Endothelial cell of umbilical vein (primary cell): ENCODE data around the gene LAMB3. TPM values are rescaled to one million over a fixed set of nuclear protein-coding genes. Genes with fewer than 3 reads are reported as not detected.

Experiments
- BruUV-seq: library from RNA; stranded (reverse); fragments of 400-500 nt; replicated peaks from 2 replicates; lab custom pipeline; 2021; lab: Mats Ljungman, UMichigan
- CTCF ChIA-PET: fragments of 300-600, 350-600 bp; sonication (Branson Sonifier 250); formaldehyde crosslinking; loops from one replicate; lab custom pipeline; 2021; ENCODE audit warnings: antibody characterized with exemption, inconsistent platforms; lab: Charles Lee
- POLR2A ChIA-PET: fragments of 300-600, 350-600 bp; sonication (Branson Sonifier 250); formaldehyde crosslinking; loops from one replicate; lab custom pipeline; 2021; ENCODE audit warnings: antibody characterized with exemption, inconsistent platforms; lab: Charles Lee
- DNase-seq: peaks from one replicate; pipeline ENCODE4 v3.0.0-alpha.2; 2011; ENCODE audit warnings: low read depth, low spot score
- FAIRE-seq: peaks from 2 replicates; lab custom pipeline; 2011; peaks lifted over from hg19 to GRCh38; lab: Jason Lieb, UNC
- H2AFZ ChIP-seq: 2 replicates; pipeline ENCODE4 v1.6.0; 2012; ENCODE audit warnings: low read depth, low read length, control low read depth, inconsistent platforms
- H3K27ac ChIP-seq: 2 replicates; pipeline ENCODE4 v1.5.1; 2011; ENCODE audit warnings: low read depth, mild to moderate bottlenecking, control low read depth, low read length, moderate library complexity; ENCODE audit not compliant: insufficient read depth
- H3K27me3 ChIP-seq, 2 experiments: 2 replicates each; pipeline versions ENCODE4 v1.6.0 to v1.6.1; 2011; ENCODE audit warnings: low read length in 2 of 2, mixed read lengths in 1 of 2; ENCODE audit not compliant: control insufficient read depth in 2 of 2, insufficient read depth in 2 of 2
- H3K36me3 ChIP-seq, 2 experiments: 2 replicates in 1 of 2; 3 replicates in 1 of 2; pipeline ENCODE4 v1.5.1; 2011; ENCODE audit warnings: low read length in 2 of 2, mild to moderate bottlenecking in 1 of 2, moderate library complexity in 1 of 2; ENCODE audit not compliant: control insufficient read depth in 2 of 2, insufficient read depth in 2 of 2; ENCODE audit errors: extremely low read depth in 1 of 2
- H3K4me1 ChIP-seq: 3 replicates; pipeline ENCODE4 v1.5.1; 2011; ENCODE audit warnings: mild to moderate bottlenecking, low read length; ENCODE audit not compliant: control insufficient read depth, insufficient read depth; ENCODE audit errors: extremely low read depth
- H3K4me2 ChIP-seq: 2 replicates; pipeline ENCODE4 v1.6.1; 2011; ENCODE audit warnings: low read length, control low read depth, mixed read lengths; ENCODE audit not compliant: insufficient read depth
- H3K4me3 ChIP-seq, 3 experiments: fragments of 200-600 bp in 1 of 3; sonication (generic), shearing (Covaris generic) in 1 of 3; replicated peaks in 1 of 3; 2 replicates each; pipeline ENCODE4 v1.5.1; 2011 to 2016; ENCODE audit warnings: control low read depth in 3 of 3, low read length in 3 of 3, mild to moderate bottlenecking in 2 of 3, inconsistent platforms in 1 of 3, low read depth in 1 of 3, moderate library complexity in 1 of 3; ENCODE audit not compliant: insufficient read depth in 1 of 3
- H3K79me2 ChIP-seq: 2 replicates; pipeline ENCODE4 v1.6.0; 2012; ENCODE audit warnings: low read length, inconsistent platforms; ENCODE audit not compliant: control insufficient read depth, insufficient read depth
- H3K9ac ChIP-seq: replicated peaks from 2 replicates; pipeline ENCODE3; 2011; ENCODE audit warnings: low read length, control low read depth; ENCODE audit not compliant: insufficient read depth; ENCODE audit errors: extremely low read depth
- H3K9me1 ChIP-seq: replicated peaks from 3 replicates; pipeline ENCODE4 v1.6.0; 2011; ENCODE audit warnings: mild to moderate bottlenecking, low read length; ENCODE audit not compliant: control insufficient read depth, insufficient read depth; ENCODE audit errors: extremely low read depth
- H3K9me3 ChIP-seq: replicated peaks from 2 replicates; pipeline ENCODE4 v1.5.1; 2012; ENCODE audit warnings: low read length, inconsistent platforms; ENCODE audit not compliant: control insufficient read depth, insufficient read depth
- H4K20me1 ChIP-seq: replicated peaks from 2 replicates; pipeline ENCODE3; 2011; ENCODE audit warnings: mild to moderate bottlenecking, low read length; ENCODE audit not compliant: control insufficient read depth, insufficient read depth; ENCODE audit errors: extremely low read depth
- CTCF ChIP-seq, 2 donors: IDR thresholded peaks; 1 replicate in 1 of 2; 2 replicates in 1 of 2; pipeline ENCODE4 v1.5.1; 2011; ENCODE audit warnings: low read length in 2 of 2, mild to moderate bottlenecking in 2 of 2, moderate library complexity in 2 of 2, control low read depth in 1 of 2, inconsistent platforms in 1 of 2, low read depth in 1 of 2; ENCODE audit not compliant: insufficient read depth in 1 of 2; ENCODE audit errors: extremely low read depth in 1 of 2
- EZH2 ChIP-seq: IDR thresholded peaks from 2 replicates; pipeline ENCODE4 v1.6.1; 2012; ENCODE audit warnings: borderline replicate concordance, low read depth, mild to moderate bottlenecking, moderate library complexity, low read length, inconsistent platforms; ENCODE audit not compliant: severe bottlenecking
- FOS ChIP-seq: IDR thresholded peaks from 2 replicates; pipeline ENCODE4 v1.6.1; 2011; ENCODE audit warnings: mild to moderate bottlenecking, low read length, moderate library complexity, borderline replicate concordance; ENCODE audit not compliant: insufficient read depth
- GATA2 ChIP-seq: IDR thresholded peaks from 2 replicates; pipeline ENCODE4 v1.7.0; 2011; ENCODE audit warnings: low read depth, mild to moderate bottlenecking, moderate library complexity, mixed read lengths, low read length; ENCODE audit not compliant: insufficient read length, insufficient read depth
- JUN ChIP-seq: IDR thresholded peaks from 2 replicates; pipeline ENCODE4 v1.6.1; 2011; ENCODE audit warnings: borderline replicate concordance, low read depth; ENCODE audit not compliant: insufficient read length, insufficient read depth
- MAX ChIP-seq: IDR thresholded peaks from 2 replicates; pipeline ENCODE4 v1.6.1; 2011; ENCODE audit not compliant: insufficient read depth, insufficient read length
- MYC ChIP-seq: IDR thresholded peaks from one replicate; pipeline ENCODE4 v1.6.1; 2011; ENCODE audit warnings: mild to moderate bottlenecking, low read depth, low read length
- POLR2A ChIP-seq: IDR thresholded peaks from 2 replicates; pipeline ENCODE4 v1.6.1; 2012; ENCODE audit warnings: low read depth, mild to moderate bottlenecking, control low read depth, low read length
- POLR2AphosphoS5 ChIP-seq: IDR thresholded peaks from 2 replicates; pipeline ENCODE4 v1.6.1; 2012; ENCODE audit warnings: low read depth, mild to moderate bottlenecking, control low read depth, low read length, moderate library complexity; ENCODE audit not compliant: insufficient read depth
- dilution Hi-C: fragments of 300-500 bp; cut with MboI; formaldehyde crosslinking; loops from one replicate; pipeline ENCODE4 v1.15.0; 2019; ENCODE audit warnings: low sequenced_read_pairs; ENCODE audit not compliant: extremely low pct_ligation_motif_present
- intact Hi-C: fragments of 100-400 bp; cut with micrococcal nuclease; formaldehyde crosslinking; loops from one replicate; pipeline ENCODE4 v1.10.0; 2022
- polyA plus RNA-seq, 4 experiments: library from polyadenylated mRNA; depleted of rRNA in 3 of 4; stranded (reverse) in 3 of 4; unstranded in 1 of 4; fragments of >200 nt; gene quantifications; 2 replicates each; pipeline versions ENCODE4 v1.2.1 to v1.2.3, GENCODE V29; 2011 to 2012; ENCODE audit warnings: missing spikeins in 1 of 4
- total RNA-seq: library from RNA; stranded (reverse); gene quantifications from 2 replicates; pipeline ENCODE4 v1.2.3, GENCODE V29; 2021

The LAMB3 gene
- total and polyA plus RNA-seq, 2 donors (not counting 3 experiments of a cell fraction or from before 2014, with no cell fraction given): 2.6 to 3.1 TPM

- POLR2A ChIA-PET: no interaction called here
- Histone ChIP-seq H3K36me3 (no peaks in the 10 kb centered on the region), H3K9ac (no peak overlapping the region), H3K4me2 (no peak overlapping the region), H3K4me1 (no peaks in the 10 kb centered on the region), H3K4me3 (no peak overlapping the region), H4K20me1 (no peaks in the 10 kb centered on the region), H3K27me3 (peaks cover 10 to 13% of the 10 kb centered on the region in 2 experiments), H3K27ac (no peak overlapping the region), H3K79me2 (no peaks in the 10 kb centered on the region), H3K9me3 (no peaks in the 10 kb centered on the region), H2AFZ (no peak overlapping the region), H3K9me1 (no peaks in the 10 kb centered on the region)
- no TSS peak for BruUV-seq
- no peak for FAIRE-seq
- DNase-seq: no peak
- intact Hi-C loops (no loop called here), dilution Hi-C loops (loop anchor here (25.0 kb wide), 1 partner anchor 101 kb away; the partner anchor contains the start of gene CAMK1G)
- CTCF ChIA-PET: interaction anchor here (1.0 to 7.1 kb wide), 9 partner anchors 31 to 139 kb away, joined by 3 to 70 read pairs (median 5); no protein-coding TSS in a partner anchor
- TF ChIP-seq GATA2: no peak
- no peak for TF ChIP-seq CTCF (IDR thresholded peaks at IDR 0.05; ENCODE audit: extremely low read depth in 1 of 2, insufficient read depth in 1 of 2, low read depth in 1 of 2, low read length in 2 of 2)
- TF ChIP-seq POLR2A: no peak
- TF ChIP-seq MYC: no peak
- no peak for TF ChIP-seq JUN
- no peak for TF ChIP-seq MAX
- no peak for TF ChIP-seq FOS
- TF ChIP-seq POLR2AphosphoS5: no peak
- no peak for TF ChIP-seq EZH2
Measured at GRCh38 chr1:209688746-209689234, 36.6 kb upstream of the LAMB3 start.
